HG02610 (cell line): ENCODE results near the gene WDR49.
A peak's percentile ranks its signal among the peaks of the same experiment; 100 is the strongest.

Source experiments
- ATAC-seq: cut with Tn5 transposase; IDR thresholded peaks from one replicate; pipeline ENCODE4 v1.9.1; 2021; ENCODE audit warnings: mild to moderate bottlenecking, moderate library complexity; ENCODE audit not compliant: unreplicated experiment

Gene WDR49

GRCh38 chr3:167491621-167492020, 162.1 kb downstream of the WDR49 start:
- ATAC-seq, result no peak

- no peak for ATAC-seq
Observed at GRCh38 chr3:167489571-167489970, 164.2 kb downstream of the WDR49 start.

- no peak for ATAC-seq
Observed at GRCh38 chr3:167487556-167487955, 166.2 kb downstream of the WDR49 start.

DNA sequence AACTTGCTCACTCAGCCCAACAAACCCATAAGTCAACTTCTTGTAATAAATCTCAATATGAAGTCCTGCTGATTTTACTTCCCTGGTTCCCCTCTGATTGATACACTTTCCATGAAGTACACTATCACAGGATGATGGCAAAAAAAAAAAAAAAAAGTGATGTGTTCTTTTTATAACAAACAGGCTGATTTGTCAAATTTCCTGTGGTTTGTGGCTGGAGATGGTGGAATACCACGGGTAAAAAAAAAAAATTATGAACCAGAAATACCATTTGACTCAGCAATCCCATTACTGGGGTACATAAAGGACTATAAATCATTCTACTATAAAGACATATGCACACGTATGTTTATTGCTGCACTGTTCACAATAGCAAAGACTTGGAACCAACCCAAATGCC, 169.2 kb downstream of the WDR49 start:
- no peak for ATAC-seq

DNA sequence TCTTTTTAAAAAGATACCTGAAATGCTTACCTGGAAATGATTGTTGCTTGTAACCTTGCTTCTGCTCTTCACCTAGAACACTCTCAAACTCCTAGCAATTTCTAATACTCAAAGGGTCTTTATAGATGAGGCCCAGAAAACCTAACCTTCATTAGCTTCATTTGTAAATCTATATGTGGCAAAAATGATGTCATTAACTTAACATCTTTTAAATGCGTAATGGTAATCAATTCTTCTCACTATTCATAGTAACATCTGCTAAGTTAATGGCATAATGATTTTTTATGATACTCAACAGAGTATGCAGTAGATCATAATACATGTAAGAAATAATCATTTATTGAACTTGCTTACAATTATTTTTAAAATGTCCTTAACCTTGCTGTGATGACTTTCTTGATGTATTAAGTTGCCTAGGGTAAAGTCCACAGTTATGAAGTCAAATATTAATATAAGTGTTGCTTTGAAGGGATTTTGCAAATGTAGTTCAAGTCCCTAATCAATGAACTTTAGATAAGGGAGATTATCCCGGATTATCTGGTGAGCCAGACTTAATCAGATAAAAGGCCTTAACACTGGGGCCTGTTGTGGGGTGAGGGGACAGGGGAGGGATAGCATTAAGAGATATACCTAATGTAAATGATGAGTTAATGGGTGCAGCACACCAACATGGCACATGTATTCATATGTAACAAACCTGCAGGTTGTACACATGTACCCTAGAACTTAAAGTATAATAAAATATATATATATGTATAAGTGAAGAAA, 169.8 kb downstream of the WDR49 start:
- ATAC-seq, result no peak

DNA sequence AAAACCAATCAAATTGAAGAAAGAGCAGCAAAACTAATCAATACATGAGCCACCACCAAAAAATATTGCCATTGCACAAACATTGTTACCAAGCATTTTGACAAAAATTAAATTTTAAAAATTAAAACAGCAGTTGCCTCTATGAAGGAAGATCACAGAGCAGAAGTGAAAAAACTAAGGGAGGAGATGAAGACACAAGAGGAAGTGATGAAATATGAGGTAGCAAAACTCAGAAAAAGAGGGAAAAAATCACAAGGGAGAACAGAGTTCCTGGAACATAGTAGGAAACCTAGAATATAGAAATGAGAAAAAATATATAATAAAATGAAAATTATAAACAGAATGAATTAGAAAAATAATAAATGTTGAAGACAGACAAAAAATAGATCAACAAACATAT, 172.6 kb downstream of the WDR49 start:
- ATAC-seq, result no peak

GRCh38 chr3:167480748-167481147, 173.0 kb downstream of the WDR49 start:
- no peak for ATAC-seq

- no peak for ATAC-seq
Observed at GRCh38 chr3:167473863-167474262, 179.9 kb downstream of the WDR49 start, which contains the start of gene SERPINI2. SERPINI2 (minus strand) TSS chr3:167474042; CDS start chr3:167471834, 2,208 bp downstream.

GRCh38 chr3:167469381-167469780, 184.4 kb downstream of the WDR49 start:
- no peak for ATAC-seq

DNA sequence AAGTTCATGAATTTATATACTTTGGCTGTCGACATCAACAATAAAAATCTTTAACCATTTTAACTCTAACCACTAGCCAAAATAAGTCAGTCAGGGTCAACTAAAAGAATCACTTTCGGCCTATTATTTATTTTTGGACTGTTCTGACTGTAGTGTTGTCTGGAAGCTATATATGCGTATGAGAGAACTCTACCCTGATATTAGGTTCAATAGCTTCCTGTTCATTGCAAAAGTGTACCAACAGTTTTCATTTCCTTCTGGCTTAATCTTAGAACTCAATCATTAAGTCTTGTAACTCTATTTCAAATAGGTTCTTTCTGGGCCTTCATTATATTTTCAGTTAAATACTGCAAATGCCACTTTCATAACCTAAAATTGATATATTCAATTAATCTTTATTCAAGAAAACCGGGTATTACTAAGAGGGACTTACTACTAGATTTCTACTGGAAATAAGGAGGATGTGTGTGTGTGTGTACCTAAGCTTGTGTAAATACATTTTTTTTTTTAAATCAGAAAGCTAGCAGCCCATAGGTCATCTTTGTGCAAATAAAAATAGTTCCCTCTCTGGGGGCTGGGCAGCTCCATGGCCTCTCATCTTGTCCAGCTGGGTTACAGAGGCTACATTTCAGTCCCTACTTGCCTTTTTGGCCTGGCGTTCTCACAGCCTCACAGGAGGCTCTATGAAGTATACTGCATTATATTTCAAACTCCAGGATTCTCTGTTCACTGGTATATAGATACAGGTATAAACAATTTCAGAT, 185.7 kb downstream of the WDR49 start:
- ATAC-seq, result no peak

GRCh38 chr3:167466966-167467365, 186.8 kb downstream of the WDR49 start:
- ATAC-seq, result no peak

GRCh38 chr3:167456157-167456799, 197.5 kb downstream of the WDR49 start:
- ATAC-seq, result no peak

GRCh38 chr3:167453815-167454214, 199.9 kb downstream of the WDR49 start:
- ATAC-seq, result no peak

DNA sequence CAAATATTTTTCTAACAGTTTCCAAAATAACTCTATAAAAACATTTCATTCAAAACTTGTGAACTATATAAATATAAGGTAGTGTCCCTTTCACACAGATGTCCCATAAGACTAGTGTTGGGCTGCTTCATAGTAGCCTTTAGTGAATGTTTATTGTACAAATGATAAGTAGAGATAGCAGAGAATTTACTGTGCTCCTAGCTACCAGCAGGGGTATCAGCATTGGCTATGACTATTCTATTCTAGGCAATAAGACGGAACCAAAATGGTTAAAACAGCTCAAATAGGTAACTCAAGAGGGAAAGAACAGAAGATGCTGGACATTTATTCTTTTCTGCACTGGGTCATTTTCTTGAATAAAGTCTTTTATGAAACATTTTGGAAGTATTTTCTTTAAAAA, 202.5 kb downstream of the WDR49 start:
- no peak for ATAC-seq

GRCh38 chr3:167450675-167451074, 203.1 kb downstream of the WDR49 start:
- ATAC-seq, result no peak

DNA sequence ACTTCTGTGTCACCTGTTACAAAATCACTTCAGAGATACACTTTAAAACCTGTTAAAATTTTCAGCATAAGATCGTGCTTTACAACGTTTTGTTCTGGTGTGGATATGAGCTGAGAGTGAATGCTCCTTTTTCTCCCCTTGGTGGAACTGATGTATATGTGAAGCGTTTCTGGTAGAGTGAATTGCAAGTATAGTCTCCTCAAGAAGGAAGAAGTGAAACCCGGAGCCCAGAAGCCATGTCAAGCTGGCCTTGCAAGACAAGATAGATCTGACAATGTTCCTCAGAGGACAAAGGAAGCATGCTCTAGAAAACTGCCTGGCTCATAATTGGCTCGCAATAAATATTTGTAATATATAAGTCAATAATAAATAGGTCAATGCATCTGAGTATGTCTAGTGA, 203.5 kb downstream of the WDR49 start:
- peak; percentile 71 for ATAC-seq

GRCh38 chr3:167445491-167445890, 208.3 kb downstream of the WDR49 start:
- no peak for ATAC-seq

DNA sequence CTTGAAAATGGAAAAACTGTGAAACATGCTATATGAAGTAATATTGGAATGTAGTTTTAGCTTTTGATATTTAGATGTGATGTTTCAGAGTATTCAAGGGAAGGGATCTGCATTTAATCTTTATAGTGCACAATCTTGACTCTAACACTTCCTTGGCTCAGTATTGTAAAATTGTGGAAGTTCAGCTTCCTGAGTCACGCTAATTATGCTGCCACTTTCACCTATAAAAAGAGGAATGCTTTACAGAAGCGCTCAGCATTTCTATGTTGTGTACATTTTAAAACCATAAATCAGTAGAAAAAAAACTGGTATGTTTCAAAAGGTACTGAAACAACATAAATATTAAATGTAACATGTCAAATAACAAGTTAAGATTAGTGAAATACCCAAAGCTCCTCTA, 212.5 kb downstream of the WDR49 start:
- ATAC-seq, result no peak

DNA sequence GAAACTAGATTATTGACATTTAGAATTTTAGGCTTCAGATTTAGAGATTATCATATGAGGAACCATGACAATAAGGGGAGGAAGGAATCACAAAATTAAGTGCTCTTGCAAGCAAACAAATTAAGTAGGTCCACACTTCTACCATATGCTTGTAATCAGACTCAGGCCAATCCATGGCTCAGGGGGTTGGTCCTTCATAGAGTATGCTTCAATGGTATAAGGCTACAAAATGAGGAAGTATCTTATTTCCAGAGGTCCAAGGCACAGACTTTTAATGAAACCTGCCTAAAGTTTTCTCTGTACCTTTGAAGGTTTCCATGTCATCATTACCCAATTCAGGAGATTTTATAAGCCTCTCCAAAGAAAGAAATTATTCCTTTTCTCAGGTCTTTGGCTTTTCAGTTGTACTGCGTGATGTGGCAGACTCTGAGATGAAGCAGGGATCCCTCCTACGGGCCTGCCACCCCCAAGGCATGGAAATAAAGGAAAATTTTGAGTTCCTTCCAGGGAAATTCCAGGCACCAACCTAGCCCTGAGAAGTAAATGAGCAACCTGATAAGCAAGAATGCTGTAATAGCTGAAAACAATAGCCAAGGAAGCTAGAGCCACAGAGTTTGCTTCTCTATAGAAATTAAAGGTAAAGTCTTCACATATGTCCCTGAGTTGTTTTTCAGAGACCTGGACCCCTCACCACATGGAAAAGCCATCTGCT, 216.2 kb downstream of the WDR49 start:
- no peak for ATAC-seq
